ENCODE results near the gene DNAH8.

DNA sequence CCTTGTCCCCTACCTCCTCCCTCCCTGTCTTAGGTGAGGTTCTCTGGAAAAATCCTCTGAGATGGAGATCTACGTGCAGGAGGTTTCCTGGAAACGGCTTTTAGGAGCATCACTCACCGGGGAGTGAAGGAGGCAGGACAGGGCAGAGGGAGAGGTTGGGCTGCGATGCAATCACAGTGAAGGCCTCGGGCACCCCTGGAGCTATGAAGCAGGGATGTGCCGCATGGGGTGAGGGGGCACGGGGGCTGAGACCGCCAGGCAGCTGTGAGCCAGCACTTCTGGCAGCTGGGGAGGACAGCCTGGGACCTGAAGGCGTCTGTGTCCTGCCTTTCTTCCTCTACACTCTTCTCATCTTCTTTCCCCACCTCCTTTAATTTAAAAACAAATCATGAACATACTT lies 320.6 kb downstream of the DNAH8 start:
- TF ChIP-seq, protein P1, sequence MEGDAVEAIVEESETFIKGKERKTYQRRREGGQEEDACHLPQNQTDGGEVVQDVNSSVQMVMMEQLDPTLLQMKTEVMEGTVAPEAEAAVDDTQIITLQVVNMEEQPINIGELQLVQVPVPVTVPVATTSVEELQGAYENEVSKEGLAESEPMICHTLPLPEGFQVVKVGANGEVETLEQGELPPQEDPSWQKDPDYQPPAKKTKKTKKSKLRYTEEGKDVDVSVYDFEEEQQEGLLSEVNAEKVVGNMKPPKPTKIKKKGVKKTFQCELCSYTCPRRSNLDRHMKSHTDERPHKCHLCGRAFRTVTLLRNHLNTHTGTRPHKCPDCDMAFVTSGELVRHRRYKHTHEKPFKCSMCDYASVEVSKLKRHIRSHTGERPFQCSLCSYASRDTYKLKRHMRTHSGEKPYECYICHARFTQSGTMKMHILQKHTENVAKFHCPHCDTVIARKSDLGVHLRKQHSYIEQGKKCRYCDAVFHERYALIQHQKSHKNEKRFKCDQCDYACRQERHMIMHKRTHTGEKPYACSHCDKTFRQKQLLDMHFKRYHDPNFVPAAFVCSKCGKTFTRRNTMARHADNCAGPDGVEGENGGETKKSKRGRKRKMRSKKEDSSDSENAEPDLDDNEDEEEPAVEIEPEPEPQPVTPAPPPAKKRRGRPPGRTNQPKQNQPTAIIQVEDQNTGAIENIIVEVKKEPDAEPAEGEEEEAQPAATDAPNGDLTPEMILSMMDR (IDR thresholded peaks at IDR 0.05): no peak
- TF ChIP-seq EZH2phosphoT487 (IDR thresholded peaks at IDR 0.05): no peak
- no peak for TF ChIP-seq EZH2 (IDR thresholded peaks at IDR 0.05)

Measured in neural progenitor cell (in vitro differentiated cells).